ENCODE data around the gene ARAP2. TPM values are rescaled to one million over a fixed set of nuclear protein-coding genes. Genes with fewer than 3 reads are reported as not detected.

Gene ARAP2
- total RNA-seq, 2 experiments from 2014 or later, result 30.0 to 31.0 TPM

DNA sequence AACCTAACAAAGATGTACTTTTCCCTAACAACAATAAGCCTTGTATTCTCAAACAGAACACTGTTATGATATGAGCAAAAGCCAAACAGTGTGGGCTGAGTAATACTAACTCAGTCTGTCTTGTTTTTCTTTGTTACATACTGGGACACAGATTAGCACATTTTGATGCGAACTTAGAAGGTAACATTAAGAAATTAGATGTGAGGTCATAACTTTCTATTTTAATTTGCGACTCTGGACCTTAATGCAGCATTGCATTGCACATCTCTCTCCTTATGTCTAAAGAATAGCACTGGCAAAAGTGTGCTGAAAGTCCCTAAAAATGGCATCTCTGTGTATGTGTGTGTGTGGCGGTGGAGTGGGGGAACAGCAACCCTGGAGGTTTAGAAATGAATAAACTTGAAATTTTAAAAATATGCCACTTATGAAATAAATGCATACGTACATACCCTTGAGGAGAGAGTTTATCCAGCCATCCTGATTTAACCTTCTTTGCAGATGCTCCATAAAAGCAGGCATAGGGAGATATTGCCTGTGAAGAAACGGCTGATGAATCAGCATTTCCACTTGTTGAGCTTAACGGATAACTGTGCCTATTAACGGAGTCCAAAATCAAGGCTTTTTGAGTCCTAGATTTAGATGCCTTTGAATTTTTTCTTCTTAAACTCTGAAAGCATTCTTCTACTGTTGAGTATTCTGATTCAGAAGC lies 34.2 kb downstream of the ARAP2 start:
- intact Hi-C loops (cut with micrococcal nuclease), result loop anchor here (5.0 kb wide), 1 partner anchor 32 kb away; the partner anchor contains the start of gene ARAP2
- H3K27ac Mint-ChIP-seq, result peak overlapping the region; percentile 89
- TF ChIP-seq, protein P1, sequence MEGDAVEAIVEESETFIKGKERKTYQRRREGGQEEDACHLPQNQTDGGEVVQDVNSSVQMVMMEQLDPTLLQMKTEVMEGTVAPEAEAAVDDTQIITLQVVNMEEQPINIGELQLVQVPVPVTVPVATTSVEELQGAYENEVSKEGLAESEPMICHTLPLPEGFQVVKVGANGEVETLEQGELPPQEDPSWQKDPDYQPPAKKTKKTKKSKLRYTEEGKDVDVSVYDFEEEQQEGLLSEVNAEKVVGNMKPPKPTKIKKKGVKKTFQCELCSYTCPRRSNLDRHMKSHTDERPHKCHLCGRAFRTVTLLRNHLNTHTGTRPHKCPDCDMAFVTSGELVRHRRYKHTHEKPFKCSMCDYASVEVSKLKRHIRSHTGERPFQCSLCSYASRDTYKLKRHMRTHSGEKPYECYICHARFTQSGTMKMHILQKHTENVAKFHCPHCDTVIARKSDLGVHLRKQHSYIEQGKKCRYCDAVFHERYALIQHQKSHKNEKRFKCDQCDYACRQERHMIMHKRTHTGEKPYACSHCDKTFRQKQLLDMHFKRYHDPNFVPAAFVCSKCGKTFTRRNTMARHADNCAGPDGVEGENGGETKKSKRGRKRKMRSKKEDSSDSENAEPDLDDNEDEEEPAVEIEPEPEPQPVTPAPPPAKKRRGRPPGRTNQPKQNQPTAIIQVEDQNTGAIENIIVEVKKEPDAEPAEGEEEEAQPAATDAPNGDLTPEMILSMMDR (IDR thresholded peaks at IDR 0.05), result no peak
- H3K9me3 Mint-ChIP-seq, result no peaks in the 10 kb centered on the region
- ATAC-seq (peak; percentile 61), DNase-seq (no peak)
- peaks cover 47% of the 10 kb centered on the region for H3K36me3 Mint-ChIP-seq (ENCODE audit: low read depth)
- H3K27me3 Mint-ChIP-seq, result no peaks in the 10 kb centered on the region
- CTCF ChIA-PET, result interaction anchor here (1.0 to 2.2 kb wide), 2 partner anchors 34 to 189 kb away, joined by 4 to 10 read pairs; partner anchors contain the start of gene ARAP2
- POLR2A ChIA-PET, result no interaction called here
- peak overlapping the region; percentile 29 for H3K4me3 Mint-ChIP-seq
- H3K4me1 Mint-ChIP-seq (ENCODE audit: low read depth), result peaks cover 64% of the 10 kb centered on the region

DNA sequence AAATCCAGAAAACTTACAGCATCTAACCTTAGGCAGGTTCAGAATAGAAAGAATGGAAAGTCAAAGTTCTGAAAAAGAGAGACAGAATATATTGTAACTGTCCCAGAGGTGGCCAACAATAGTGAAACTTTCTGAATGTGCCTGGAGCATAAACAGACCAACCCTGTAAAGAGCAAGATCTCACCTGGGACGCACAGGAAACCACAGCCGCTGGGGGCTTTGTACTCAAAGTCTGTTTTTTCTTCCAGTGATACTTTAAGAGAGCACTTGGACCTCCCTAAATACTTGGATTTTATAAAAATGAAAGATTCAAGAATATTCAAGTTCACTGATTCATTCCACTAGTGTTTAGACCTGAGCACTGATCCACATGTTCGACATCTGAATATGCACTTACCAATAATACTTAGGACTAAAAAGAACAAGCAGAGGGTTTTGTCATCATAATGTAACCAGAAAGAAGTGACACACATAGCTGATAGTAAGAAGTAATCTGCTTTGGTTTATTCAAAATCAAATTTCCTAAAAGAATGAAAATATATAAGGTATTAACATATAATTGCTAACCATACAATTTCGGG lies 35.3 kb downstream of the ARAP2 start:
- intact Hi-C loops (cut with micrococcal nuclease), result loop anchor here (5.0 kb wide), 1 partner anchor 33 kb away; the partner anchor contains the start of gene ARAP2
- H3K27ac Mint-ChIP-seq, result peak overlapping the region; percentile 89
- peaks cover 50% of the 10 kb centered on the region for H3K36me3 Mint-ChIP-seq (ENCODE audit: low read depth)
- peak; percentile 75 for DNase-seq
- ATAC-seq, result peak; percentile 86
- H3K4me1 Mint-ChIP-seq (ENCODE audit: low read depth), result peaks cover 62% of the 10 kb centered on the region
- H3K27me3 Mint-ChIP-seq, result no peaks in the 10 kb centered on the region
- TF ChIP-seq, protein P1 (IDR thresholded peaks at IDR 0.05), result no peak
- ChIA-PET POLR2A (interaction anchor here (1.1 to 1.6 kb wide), 2 partner anchors 10 to 24 kb away, joined by 3 to 8 read pairs; no protein-coding TSS in a partner anchor), CTCF (interaction anchor here (1.1 to 3.8 kb wide), 5 partner anchors 10 to 191 kb away, joined by 3 to 11 read pairs (median 8); partner anchors contain the start of gene ARAP2)
- peak overlapping the region; percentile 43 for H3K4me3 Mint-ChIP-seq
- no peaks in the 10 kb centered on the region for H3K9me3 Mint-ChIP-seq

DNA sequence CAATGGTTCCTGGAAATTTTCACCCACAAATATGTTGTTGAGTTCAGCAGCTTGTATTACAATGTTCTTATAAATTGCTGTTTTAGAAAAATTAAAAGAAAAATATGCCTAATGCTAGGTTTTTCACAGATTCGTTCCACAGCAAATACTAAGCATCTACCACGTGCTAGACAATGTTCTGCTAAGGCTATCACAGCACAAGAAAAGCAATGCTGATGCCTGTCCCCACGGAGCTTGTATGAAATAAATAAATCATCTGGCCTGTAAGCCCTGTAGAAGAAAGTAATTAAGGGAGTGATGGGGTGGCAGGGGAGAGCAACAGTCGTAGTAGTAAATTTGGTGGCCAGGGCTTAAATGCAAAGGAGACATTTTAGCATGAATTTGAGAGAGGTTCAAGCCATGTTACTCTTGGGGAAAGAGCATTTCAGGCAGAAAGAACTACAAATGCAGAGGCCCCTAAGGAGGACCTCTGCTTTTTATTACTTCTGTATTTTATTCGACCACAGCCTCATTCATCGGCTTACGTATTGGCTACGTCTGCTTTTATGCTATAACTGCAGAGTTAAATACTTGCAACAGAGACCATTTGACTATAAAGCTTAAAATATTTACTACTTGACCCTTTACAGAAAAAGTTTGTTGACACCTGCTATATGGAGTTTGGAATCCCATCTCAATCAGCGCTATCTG lies 36.3 kb downstream of the ARAP2 start:
- H3K27me3 Mint-ChIP-seq, result no peaks in the 10 kb centered on the region
- peak overlapping the region; percentile 86 for H3K27ac Mint-ChIP-seq
- CTCF ChIA-PET, result interaction anchor here (1.4 to 3.8 kb wide), 5 partner anchors 9 to 192 kb away, joined by 3 to 11 read pairs (median 8); partner anchors contain the start of gene ARAP2
- intact Hi-C loops (cut with micrococcal nuclease), result loop anchor here (5.0 kb wide), 1 partner anchor 34 kb away; the partner anchor contains the start of gene ARAP2
- peak overlapping the region; percentile 38 for H3K4me3 Mint-ChIP-seq
- peaks cover 52% of the 10 kb centered on the region for H3K36me3 Mint-ChIP-seq (ENCODE audit: low read depth)
- DNase-seq, result no peak
- no peaks in the 10 kb centered on the region for H3K9me3 Mint-ChIP-seq
- peaks cover 65% of the 10 kb centered on the region for H3K4me1 Mint-ChIP-seq (ENCODE audit: low read depth)
- TF ChIP-seq, protein P1 (IDR thresholded peaks at IDR 0.05), result no peak
- no peak for ATAC-seq
- POLR2A ChIA-PET, result interaction anchor here (0.6 to 1.6 kb wide), 2 partner anchors 9 to 137 kb away, joined by 3 to 8 read pairs; no protein-coding TSS in a partner anchor

DNA sequence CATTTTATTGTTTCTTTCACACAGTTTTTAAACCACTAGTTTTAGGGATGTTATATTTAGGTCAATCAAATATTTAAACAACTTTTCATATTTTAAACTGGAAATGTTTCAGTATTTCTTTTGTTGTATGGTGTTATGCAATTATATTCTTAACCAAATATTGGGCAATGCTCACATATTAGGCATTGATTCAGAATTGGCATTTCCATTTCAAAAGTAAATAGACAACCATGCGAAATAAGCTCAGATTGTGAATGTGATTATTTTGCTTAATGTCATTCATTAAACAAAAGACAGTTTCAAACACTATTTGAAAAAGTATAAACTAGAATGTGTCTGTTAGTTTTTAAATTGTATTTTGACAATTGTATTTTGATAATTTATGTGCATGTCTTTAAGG lies 36.9 kb downstream of the ARAP2 start:
- no peak overlapping the region for H3K27ac Mint-ChIP-seq
- ChIA-PET CTCF (interaction anchor here (1.4 to 3.8 kb wide), 4 partner anchors 10 to 192 kb away, joined by 4 to 11 read pairs (median 6); no protein-coding TSS in a partner anchor), POLR2A (interaction anchor here (0.5 to 1.6 kb wide), 3 partner anchors 8 to 18 kb away, joined by 3 to 8 read pairs (median 3); no protein-coding TSS in a partner anchor)
- DNase-seq (no peak), ATAC-seq (no peak)
- H3K4me1 Mint-ChIP-seq (ENCODE audit: low read depth), result peaks cover 69% of the 10 kb centered on the region
- TF ChIP-seq, protein P1 (IDR thresholded peaks at IDR 0.05), result no peak
- intact Hi-C loops (cut with micrococcal nuclease), result loop anchor here (5.0 kb wide), 1 partner anchor 35 kb away; the partner anchor contains the start of gene ARAP2
- H3K27me3 Mint-ChIP-seq, result no peaks in the 10 kb centered on the region
- H3K4me3 Mint-ChIP-seq, result no peak overlapping the region
- peaks cover 49% of the 10 kb centered on the region for H3K36me3 Mint-ChIP-seq (ENCODE audit: low read depth)
- no peaks in the 10 kb centered on the region for H3K9me3 Mint-ChIP-seq
